ENCODE data around the gene CERKL.

The CERKL gene

DNA sequence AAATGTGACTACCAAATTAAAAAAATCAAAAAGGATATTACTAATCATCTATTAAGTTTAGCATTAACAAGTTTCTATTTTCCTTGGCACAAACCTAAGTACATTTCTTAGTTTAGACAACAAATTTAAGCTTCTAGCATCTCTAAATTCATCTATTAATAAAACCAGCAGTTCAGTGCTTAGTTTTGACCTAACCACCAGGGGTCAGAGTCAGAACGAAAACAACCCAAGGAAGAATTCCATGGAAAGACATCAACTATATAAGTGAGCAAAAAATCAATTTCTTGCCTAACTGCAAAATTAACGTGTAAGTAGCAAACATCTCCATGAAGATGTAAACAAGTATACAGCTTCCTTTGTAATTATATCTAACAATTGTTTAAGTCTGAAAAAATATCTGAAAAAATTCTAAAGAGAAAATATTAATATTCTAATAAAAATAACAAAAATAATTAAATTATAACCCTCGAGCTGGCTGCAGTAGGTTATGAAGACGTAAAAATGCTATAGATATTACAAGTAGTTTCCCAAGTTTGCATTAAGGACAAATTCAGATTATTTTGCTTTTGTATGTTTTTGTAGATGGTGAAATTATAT is 83.7 kb downstream of the CERKL start:
- peak; percentile 60 for FAIRE-seq

DNA sequence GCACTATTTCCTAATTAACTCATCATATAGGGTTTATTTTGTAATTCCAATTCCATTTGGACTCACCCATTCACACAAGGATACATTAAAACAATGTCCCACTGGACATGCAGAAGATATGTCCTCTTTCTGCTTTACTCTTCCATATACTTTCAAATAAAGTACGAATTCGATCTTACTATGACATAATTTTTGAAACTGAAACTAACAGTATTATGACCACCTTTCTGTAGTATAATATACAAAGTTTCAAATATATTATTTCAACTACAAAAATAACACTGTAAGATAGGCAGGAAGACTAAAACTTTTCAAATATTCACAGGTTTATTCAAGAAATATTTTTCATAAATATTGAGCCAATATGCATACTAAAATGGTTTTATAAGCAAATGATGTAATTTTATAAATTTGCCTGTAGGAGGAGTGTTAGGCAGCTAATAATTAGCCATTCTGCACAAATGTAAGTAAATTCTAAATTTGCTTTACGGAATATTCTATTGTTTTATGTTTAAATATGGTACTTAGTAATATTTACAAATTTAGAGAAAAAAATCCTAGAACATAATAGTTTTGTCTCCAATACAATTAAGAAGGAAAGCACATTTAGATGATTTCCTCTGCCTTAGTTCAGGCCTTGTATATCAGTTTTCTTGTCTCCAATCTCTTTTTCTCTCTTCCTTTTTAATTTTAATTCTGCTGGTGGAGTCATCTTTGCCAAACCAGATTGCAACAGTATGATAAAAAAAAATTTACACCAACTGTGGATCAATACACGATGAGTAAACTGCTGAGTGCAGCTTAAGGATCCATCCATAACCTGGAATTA is 85.9 kb downstream of the CERKL start:
- FAIRE-seq: peak; percentile 83

DNA sequence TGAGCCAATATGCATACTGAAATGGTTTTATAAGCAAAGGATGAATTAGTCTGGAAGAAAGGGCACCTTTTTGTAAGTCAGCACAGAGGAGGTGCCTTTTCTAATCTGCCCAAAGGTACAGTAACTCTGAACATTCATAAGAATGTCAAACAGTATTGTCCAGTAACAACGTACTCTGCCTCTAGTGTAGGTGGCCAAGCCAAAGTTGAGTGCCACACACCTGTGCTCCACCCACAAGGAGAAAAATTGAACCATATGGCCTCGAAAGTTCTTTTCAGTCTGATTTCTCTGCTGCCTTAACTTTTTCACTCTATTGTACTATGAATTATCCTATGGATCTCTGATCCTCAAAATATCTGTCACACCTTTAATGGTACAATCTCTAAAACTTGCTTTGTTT is 86.8 kb downstream of the CERKL start:
- FAIRE-seq: no peak

DNA sequence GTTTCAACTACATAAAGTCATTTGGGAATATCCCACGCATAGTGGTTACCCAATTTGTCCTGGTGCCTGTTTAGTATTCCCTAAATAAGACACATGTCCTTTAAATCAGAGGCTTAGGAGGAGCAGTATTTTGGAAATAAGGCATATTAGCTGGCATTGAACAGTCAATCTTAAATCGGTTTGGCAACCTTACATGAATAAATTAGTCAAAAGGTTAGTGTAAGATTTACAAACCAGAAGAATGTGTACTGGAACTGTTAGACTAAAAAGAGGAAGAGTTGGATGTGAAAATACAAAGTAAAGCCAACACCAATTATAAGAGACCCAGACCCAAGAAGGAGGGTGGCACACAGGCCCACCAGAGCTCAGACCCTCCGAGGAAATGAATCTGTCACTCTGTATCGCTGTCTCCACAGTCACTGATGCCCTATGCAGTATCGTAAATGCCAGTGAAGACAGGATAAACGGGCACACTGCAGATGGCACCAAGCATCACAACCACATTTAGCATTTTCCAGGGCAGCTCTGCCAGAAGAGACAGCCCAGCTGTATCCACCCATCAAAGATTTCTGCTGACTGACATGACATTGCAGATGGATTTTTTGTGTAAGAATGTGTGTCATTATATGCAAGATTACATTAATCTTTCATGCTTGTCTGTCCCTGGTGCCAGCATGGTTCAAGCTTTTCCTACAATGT is 90.4 kb downstream of the CERKL start:
- FAIRE-seq: no peak

DNA sequence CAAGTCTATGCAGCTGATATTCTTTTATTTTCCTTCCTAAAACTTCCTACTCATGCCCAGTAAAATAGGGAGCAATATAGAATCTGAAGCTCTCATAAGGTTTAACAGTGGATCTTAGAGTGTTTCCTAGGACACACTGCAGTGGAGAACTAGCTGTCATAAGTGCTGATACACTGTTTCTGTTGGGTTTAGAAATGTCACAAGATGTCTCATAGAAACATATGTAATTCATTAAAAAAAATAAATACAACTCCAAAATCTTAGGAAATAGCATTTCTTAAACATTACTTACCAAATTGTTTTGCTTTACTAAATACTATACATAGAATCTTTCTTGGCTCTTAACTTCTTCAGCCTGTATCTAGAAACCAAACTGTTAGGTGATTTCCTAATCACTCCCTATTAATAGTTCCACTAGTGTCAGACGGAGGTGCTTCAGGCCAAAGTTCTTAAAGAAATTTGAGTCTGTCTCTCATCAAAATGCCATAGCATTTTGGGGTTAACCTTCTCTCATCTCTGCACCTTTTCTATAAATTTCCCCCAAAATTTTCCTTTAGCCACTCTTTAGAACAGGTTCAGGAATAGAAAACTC is 93.7 kb downstream of the CERKL start:
- no peak for FAIRE-seq

DNA sequence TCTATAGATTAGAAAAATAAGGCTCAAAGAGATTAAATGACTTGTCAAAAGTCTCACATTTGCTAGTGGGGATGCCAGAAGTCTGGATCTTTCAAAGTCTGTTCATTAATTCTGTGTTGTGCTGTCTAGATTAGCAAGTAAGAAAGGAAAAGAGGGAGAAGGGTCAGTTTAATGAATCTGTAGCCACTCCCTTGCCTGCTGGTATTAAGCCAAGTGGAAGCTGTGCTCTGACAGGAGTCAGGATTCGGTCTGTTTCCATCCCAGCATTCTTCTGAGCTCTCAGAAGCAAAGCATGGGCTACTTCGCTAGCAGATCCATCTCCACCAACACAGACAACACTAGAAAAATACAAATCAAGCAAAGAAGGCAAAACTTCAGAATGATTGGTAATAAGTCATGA is 98.5 kb downstream of the CERKL start:
- no peak for FAIRE-seq

DNA sequence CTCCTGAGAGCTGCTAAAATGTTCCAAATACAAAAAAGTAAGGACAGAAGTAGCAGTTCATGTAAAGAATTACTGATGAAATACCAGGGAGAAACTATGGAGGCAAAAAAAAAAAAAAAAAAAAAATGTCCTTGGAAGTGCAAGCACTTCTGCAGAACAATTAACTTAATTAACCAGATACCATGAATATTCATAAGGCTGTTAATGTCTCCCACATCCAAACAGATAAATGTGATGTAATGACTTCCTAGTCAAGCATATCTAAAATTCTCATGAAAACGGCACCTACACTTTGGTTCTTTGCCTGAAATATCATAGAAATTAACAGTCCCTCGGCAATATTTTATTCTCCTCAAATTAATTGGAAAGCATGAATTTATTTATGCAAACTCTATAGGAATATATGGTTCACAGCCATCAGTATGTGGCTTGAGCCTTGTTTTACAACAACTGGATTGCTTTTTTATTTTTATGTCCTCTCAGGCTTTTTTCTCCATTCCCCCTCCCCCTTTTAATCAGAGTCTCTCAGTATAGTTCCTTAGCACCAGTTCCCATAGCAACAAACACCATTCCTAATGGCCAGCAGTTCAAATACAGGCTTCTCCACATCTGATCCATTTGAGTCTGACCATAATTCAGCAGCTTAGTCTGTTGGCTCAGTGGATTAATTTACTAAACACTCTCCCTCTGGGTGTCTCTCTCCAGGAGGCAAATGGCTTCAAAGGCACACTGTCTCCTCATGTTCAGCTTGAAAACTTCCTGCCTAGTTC is 102.7 kb downstream of the CERKL start:
- FAIRE-seq: no peak

DNA sequence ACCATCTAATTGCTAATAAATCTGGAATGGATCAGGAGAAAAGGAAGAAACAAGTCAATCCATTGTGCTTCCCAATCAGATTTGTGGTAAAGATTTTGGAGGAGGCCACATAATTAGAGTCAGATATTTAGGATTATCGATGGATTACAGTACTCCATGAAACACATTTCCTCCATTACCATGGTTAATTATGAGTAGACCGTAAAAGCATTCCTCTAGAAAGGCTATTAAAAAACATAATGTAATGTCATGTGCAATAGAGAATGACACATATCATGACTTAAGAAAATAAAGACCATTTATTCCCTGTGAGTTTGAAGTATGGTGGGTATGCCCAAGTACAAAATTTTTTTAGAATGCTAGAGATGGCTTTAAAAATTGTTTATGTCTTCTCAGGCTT is 103.7 kb downstream of the CERKL start:
- no peak for FAIRE-seq

DNA sequence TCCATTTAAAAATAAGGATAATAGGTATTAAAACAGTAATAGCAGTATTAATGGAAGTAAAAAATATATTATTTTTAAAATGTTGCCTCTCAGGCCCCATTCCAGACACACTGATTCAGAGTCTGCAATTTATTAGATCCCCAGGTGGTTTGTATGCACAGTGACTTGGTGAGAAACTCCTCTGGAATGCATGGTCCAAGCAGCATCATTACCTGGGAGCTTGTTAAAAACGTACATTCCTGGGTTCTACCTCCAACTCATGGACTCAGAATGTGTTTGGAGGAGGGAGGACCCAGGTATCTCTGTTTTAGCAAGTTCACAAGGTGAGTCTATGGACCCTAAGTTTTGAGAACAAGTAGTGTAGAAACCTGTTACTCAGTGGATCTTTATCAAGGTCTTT is 104.1 kb downstream of the CERKL start:
- FAIRE-seq: no peak

DNA sequence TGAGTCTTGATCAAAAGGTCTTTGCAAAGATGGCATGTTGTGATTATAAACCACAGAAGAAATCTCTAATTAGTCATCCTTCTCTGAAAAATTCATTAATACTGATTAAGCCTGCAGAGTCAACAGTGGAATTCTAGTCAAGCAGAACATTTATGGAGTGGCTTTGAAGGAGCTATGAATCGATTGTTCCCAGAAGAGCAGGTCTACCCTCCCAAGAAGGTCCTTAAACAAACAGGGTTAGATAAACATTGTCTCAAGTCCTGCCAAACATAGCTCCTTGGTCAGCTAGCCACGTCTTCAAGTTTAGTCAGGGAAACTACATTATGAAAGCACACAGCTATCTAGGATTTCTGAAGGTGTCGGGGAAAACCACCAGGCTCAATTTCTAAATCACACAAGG is 110.8 kb downstream of the CERKL start:
- FAIRE-seq: no peak

DNA sequence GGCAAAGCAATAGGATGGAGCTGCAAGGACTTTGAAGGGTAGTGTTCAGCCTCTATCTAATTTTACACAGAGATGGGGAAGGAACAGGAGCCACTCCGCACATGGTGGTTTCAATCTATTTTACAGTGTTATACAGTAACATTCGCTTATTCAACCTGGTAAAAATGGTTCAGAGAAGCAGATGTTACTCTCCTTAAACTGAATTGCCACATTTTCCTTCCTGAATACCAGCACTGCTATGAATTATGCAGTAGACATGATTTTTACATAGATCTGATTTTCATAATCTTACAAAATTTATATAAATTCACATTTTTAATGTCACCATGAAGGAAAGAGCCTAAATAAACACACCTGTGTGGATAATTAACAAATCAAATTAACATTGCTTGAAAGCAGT is 114.7 kb downstream of the CERKL start:
- FAIRE-seq: no peak

DNA sequence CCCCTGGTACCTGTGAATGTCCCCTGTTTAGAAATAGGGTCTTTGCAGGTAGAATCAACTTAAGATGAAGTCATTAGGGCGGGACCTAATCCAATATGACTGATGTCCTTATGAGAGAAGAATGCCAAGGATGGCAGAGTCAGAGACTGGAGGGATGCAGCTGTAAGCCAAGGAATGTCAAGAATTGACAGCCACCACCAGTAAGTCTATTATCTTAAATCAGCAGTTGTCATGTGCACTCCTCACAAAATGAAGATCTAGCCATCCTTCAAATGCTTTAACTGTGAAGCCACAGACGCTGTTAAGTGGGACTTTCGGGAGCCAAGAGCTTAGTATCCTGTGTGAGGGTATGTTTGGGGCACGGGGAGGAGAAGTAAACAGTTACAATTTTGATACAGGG is 116.5 kb downstream of the CERKL start:
- FAIRE-seq: no peak

DNA sequence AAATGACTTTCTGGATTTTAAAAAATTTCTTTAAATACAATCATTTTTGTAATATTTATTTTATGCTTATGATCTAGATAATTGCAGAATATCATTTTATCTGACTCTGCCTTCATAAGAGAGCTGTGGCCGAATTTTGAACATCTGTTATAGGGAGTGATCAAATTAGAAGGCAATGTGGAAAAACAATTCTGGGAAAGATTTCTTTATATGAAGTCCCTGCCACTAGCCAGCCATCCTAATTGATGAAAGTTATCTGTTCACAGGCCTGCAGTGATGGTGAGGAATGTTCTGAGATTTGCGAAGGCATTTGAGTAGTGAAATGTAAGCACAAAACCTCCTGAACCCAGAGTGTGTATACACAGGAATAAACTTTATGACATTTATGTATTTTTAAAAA is 120.2 kb downstream of the CERKL start:
- no peak for FAIRE-seq

DNA sequence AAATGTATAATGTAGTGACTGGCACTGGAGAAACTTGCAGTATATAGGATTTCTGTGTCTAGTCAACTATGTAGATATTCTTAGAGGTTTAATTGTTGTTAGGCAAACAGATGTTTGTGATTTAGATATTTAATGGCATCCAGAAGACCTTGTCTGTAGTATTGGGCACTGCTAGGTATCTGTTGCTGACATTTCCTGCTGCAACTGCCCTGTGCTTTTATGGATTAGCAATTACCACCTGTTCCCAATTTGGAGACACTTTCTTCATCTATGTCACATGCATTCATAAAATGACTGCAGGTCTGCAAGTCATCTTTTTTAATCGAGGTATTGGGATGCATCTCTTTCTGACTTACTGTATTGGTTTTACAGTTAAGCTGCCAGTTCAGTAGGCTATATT is 128.5 kb downstream of the CERKL start:
- no peak for FAIRE-seq

DNA sequence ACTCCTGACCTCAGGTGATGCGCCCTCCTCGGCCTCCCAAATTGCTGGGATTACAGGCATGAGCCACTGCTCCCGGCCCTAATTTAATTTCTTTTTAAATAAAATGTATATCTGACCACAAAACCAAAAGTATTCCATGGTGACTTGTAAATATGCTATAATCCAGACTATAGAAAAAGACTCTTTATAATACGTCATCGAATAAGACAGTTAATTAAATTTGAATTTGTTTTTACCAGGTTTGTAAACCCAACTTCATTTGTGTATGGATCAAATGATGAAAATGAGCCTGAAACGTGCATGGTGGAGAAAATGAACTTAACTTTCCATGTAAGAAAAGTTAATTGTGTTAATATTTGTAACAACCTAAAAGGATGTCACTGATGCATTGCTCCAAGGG is 129.8 kb downstream of the CERKL start:
- FAIRE-seq: no peak

DNA sequence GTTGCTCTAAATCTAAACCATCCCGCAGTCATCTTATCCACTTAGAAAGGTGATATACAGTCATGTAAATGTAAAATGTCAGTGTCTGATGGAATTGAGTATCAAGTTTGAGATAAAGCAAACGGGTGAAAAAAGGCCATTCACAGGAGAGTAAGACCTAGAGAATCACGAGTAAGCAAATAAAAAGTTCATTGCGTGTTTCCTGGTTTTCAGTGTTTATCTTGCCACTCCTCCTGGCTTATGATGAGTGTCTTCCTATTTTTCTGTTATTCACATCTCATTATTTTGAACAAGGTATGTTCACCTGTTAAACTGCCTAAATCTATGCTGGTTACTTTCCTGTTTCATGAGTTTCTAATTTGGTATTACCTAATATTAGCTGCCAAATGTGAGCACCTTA is 130.9 kb downstream of the CERKL start:
- FAIRE-seq: no peak

DNA sequence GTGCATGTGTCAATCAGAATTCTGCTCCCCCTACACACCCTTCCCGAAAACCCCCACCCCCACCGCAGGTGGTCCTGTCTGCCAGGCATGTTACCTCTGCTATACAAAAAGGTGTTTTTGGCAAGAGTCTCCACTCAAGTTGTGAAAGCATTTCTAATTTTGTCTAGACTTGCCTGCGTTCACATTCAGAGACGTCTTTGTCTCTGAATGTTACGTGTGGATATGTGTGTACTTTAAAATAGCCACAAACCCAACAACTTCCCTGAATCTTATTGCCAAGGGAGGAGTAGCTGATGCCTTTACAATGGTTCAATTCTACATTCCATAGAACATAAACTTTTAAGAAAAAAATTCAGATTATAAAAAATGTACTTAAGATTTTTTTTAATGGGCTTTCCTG is 133.1 kb downstream of the CERKL start:
- FAIRE-seq: no peak

DNA sequence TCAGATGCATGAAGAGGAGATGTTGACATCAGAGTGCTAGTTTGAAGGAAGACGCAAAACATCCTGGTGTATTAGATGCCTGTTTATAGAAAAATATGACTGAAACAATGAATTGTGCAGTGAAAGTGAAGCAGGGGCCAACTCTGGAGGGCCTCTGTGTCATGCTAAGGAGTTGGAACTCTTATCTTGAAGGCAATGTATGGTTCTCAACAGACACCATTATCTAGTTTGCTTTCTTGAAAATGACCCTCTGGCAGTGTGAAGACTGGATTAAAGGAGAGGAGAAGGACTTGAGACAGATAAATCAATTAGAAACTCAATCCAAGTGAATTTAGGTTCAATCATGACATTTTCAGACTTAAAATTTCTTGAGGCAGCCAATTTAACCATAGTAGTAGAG is 136.7 kb downstream of the CERKL start:
- no peak for FAIRE-seq

DNA sequence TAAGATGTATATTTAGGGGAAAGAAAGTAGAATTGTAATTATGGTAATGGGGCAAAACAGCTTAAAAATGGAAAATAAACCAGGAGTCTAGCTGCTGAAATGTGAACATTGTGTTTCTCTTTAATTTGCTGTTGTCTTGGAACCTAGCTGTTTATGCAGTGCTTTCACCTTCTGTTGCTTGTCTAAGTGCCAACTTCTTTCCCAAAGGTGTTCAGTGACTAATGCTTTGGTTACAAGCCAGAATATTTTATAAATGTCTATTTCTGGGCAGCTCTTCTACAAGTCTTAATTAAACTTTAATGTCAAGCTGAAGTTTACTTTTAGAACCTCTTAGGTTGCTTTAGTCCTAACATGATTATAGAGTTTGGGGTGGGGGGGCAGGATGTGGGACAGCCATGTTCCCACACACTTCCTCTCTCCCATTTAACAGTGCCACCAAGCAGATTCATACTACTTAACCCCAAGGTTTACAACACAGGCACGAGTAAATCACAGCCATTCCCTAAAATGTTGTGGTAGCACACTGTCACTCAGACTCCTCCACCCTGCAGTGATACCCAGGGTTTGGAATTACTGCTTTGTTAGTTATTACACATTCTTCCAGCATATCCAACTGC is 139.1 kb downstream of the CERKL start:
- no peak for FAIRE-seq

DNA sequence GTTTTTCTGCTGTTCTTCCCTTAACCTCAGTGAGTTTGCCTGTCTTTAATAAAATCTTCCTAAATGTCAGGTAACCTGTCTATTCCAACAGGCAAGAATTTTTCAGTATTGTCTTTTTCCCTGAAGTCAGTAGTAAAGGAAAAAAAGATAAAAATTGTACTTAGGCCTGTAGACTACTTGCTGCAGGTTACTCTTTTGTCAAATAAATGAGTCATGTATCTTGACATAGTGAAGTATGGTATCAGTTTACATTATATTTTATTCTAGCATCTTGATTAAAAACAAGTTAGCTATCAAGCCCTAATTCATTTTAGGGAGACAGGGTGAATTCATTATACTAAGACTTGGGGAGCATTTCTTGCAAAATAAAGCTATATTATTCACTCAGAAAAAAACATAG is 139.9 kb downstream of the CERKL start:
- FAIRE-seq: no peak

DNA sequence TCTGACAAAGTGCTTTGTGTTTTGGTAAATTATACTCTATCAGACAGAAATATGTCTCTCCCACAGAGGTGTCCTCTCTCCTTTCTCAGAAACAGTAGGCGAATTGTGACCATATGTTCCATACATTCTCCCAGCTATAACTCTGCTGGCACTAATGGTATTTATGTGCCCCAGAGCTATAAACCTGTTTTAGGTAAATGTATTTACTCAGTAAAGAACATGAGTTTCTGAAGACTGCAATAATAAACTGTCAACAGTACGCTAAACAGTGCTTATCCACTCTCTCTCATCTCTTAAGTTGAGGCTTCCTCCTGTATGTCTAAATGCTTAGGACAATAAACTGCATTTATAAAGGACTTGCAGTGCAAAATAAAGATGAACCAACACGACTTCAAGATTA is 141.2 kb downstream of the CERKL start:
- no peak for FAIRE-seq

DNA sequence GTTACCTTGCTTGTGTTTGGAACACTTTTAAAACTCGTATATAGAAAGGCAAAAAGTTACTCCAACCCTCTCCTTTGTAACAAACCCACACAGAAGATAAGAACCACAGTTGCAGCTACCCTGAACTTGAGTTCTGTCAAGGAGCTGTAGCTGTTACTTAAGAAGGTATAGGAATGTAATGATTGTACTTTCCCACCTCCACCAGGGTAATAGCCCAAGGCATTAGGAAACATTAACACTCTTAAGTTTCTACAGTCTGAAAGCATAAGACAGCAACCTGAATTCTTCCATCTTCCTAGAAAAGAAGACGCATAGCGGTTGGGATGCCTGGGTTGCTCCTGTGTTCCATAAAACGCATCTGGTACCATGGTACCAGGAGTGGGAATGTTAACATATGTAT is 156.7 kb downstream of the CERKL start:
- FAIRE-seq: no peak

DNA sequence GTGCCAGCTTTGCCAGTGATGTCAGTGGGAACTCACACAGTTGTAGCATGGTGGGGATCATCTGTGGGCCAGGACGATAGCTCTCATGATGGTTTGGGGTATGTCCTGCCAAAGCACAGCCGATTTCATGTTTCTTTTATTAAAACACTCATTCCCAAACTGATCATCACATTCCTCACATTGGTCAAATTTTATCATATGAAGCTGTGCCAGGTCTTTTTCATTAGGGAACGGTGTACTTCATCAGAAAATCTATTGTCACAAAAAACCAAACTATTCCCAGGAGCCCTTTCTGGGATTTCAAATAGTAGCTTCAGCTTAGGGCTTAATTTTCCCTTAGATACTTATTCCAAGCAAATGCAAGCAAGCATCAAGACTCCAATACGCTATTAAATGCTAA is 157.7 kb downstream of the CERKL start:
- FAIRE-seq: no peak

All from endometrium (tissue), 2 donors.